Measurements from ENCODE around the gene NHLRC4.
A peak's percentile ranks its signal among the peaks of the same experiment; 100 is the strongest.

Gene NHLRC4

GRCh38 chr16:527015-527903, 39.5 kb upstream of the NHLRC4 start, which contains the start of gene CAPN15 (continued):
- no peak for TF ChIP-seq ZNF23 (tag by site-specific recombination; IDR thresholded peaks at IDR 0.05; ENCODE audit: borderline replicate concordance)
- TF ChIP-seq ZXDB (tag by site-specific recombination; IDR thresholded peaks at IDR 0.05) = peak; percentile 97
- TF ChIP-seq ZNF585B (tag by site-specific recombination; IDR thresholded peaks at IDR 0.05) = no peak
- no peak for TF ChIP-seq ZNF776 (tag by site-specific recombination; IDR thresholded peaks at IDR 0.05; ENCODE audit: borderline replicate concordance)
- TF ChIP-seq ZNF335 (tag by site-specific recombination; conservative IDR thresholded peaks at IDR 0.05) = peak; percentile 97
- TF ChIP-seq HOXA7 (CRISPR knock-in tag; IDR thresholded peaks at IDR 0.05; ENCODE audit: borderline replicate concordance) = no peak
- peak; percentile 25; the same call in 1 of the 2 replicates for TF ChIP-seq CTCF (tag by site-specific recombination; IDR thresholded peaks at IDR 0.05)
- TF ChIP-seq, protein P1, sequence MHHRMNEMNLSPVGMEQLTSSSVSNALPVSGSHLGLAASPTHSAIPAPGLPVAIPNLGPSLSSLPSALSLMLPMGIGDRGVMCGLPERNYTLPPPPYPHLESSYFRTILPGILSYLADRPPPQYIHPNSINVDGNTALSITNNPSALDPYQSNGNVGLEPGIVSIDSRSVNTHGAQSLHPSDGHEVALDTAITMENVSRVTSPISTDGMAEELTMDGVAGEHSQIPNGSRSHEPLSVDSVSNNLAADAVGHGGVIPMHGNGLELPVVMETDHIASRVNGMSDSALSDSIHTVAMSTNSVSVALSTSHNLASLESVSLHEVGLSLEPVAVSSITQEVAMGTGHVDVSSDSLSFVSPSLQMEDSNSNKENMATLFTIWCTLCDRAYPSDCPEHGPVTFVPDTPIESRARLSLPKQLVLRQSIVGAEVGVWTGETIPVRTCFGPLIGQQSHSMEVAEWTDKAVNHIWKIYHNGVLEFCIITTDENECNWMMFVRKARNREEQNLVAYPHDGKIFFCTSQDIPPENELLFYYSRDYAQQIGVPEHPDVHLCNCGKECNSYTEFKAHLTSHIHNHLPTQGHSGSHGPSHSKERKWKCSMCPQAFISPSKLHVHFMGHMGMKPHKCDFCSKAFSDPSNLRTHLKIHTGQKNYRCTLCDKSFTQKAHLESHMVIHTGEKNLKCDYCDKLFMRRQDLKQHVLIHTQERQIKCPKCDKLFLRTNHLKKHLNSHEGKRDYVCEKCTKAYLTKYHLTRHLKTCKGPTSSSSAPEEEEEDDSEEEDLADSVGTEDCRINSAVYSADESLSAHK (tag by site-specific recombination; IDR thresholded peaks at IDR 0.05) = peak; percentile 33; the same call in 1 of the 2 replicates
- TF ChIP-seq ZNF112 (tag by site-specific recombination; IDR thresholded peaks at IDR 0.05) = no peak
- TF ChIP-seq ZNF792 (tag by site-specific recombination; IDR thresholded peaks at IDR 0.05) = peak; percentile 66; the same call in 1 of the 2 replicates

DNA sequence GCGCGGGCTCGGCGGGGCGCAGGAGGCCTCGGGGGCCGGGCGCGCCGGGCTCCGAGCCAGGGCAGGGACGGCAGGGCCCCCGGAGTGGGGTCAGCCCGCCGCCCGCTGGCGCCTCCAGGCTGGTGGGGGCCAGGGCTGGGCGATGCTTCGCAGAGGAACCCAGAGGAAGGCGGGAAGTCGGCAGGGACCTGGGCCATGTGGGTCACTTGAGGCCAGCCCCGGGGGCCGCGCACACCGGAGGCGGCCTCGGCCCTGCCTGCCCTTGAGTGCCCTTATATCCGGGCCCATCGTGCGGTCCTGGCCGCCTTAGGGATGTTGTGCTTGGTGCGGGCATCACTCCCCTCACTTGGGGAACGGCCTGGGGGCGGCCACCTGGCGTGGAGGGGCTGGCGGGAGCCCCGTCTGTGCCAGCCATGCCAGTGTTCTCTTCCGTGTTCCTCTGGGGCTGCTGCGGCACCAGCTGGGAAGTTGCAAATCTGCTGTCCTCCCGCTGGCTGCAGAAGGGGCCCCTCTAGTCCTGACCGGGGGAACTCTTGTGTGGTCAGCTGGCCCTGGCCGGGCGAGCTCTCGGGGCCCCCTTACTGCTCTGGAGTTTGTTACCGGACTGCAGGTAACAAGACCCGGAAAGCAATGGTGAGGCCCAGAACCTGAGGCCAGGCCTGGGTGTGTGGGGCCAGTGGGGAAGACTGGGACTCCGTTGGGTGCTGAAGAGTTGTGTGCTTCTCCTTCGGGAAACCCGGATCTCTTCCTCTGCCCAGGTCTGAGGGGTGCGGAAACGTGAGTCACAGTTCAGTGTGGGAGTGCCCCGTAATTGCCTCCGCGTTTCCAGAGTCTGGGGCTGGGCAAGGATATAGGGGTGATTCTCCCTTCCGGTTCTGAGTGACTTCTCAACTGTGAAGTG, 38.4 kb upstream of the NHLRC4 start:
- Histone ChIP-seq H3K4me1 (ENCODE audit: control insufficient read depth, insufficient read depth, low read length) (peaks cover 8% of the 10 kb centered on the region), H3K36me3 (ENCODE audit: control insufficient read depth in 2 of 2, insufficient read depth in 1 of 2, low read length in 2 of 2) (peaks cover 0 to 22% of the 10 kb centered on the region in 2 experiments; a peak in 2 of 3 replicates), H3K9me3 (ENCODE audit: control insufficient read depth, insufficient read depth, low read depth, low read length) (no peaks in the 10 kb centered on the region), H3K4me3 (ENCODE audit: low read depth, low read length) (peak overlapping the region; percentile 72), H3K27ac (ENCODE audit: extremely low read depth, low read depth, low read length) (peak overlapping the region; percentile 97)
- ChIA-PET POLR2A (interaction anchor here (0.6 to 1.8 kb wide), 5 partner anchors 8 to 127 kb away, joined by 3 to 7 read pairs (median 5); partner anchors contain the start of genes DECR2 and NHLRC4), CTCF (no interaction called here)
- TF ChIP-seq CTCF (tag by site-specific recombination; IDR thresholded peaks at IDR 0.05) (no peak), GFI1B (tag by site-specific recombination; IDR thresholded peaks at IDR 0.05) (no peak), SALL2 (tag by site-specific recombination; IDR thresholded peaks at IDR 0.05; ENCODE audit: borderline replicate concordance) (no peak), ELK4 (IDR thresholded peaks at IDR 0.05; ENCODE audit: borderline replicate concordance, low read depth, low read length) (no peak), ZNF596 (tag by site-specific recombination; IDR thresholded peaks at IDR 0.05) (no peak), ZSCAN30 (tag by site-specific recombination; IDR thresholded peaks at IDR 0.05) (no peak), ZNF398 (tag by site-specific recombination; IDR thresholded peaks at IDR 0.05) (no peak), ZBTB17 (tag by site-specific recombination; IDR thresholded peaks at IDR 0.05) (0 out of 2 replicates have a peak, but pooled peaks have one; percentile 23), ZNF433 (tag by site-specific recombination; IDR thresholded peaks at IDR 0.05; ENCODE audit: low read depth) (no peak), ZNF561 (tag by site-specific recombination; IDR thresholded peaks at IDR 0.05; ENCODE audit: borderline replicate concordance) (no peak), ZNF654 (tag by site-specific recombination; IDR thresholded peaks at IDR 0.05; ENCODE audit: low read depth) (no peak), ZNF776 (tag by site-specific recombination; IDR thresholded peaks at IDR 0.05; ENCODE audit: borderline replicate concordance) (no peak)
- TF ChIP-seq, protein P2, sequence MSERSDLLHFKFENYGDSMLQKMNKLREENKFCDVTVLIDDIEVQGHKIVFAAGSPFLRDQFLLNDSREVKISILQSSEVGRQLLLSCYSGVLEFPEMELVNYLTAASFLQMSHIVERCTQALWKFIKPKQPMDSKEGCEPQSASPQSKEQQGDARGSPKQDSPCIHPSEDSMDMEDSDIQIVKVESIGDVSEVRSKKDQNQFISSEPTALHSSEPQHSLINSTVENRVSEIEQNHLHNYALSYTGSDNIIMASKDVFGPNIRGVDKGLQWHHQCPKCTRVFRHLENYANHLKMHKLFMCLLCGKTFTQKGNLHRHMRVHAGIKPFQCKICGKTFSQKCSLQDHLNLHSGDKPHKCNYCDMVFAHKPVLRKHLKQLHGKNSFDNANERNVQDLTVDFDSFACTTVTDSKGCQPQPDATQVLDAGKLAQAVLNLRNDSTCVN (tag by site-specific recombination; optimal IDR thresholded peaks at IDR 0.05) = peak; percentile 59

Data from HEK293 (cell line).